Measurements from ENCODE around the gene SDHAF1. TPM values are rescaled to one million over a fixed set of nuclear protein-coding genes. Genes with fewer than 3 reads are reported as not detected.

The SDHAF1 gene
- total and polyA plus RNA-seq, 2 of the 8 experiments (the other 6 are each of a cell fraction or from before 2014, with no cell fraction given): 16.0 to 21.3 TPM

GRCh38 chr19:35966771-35967170, 28.2 kb upstream of the SDHAF1 start:
- Histone ChIP-seq H3K23me2 (ENCODE audit: low read depth, low read length) (no peaks in the 10 kb centered on the region), H3K79me2 (ENCODE audit: control insufficient read depth in 1 of 2, insufficient read depth in 2 of 2, low read length in 2 of 2) (no peaks in the 10 kb centered on the region), H3K9me3 (ENCODE audit: insufficient read depth in 2 of 2, low read depth in 1 of 2, low read length in 1 of 2) (no peaks in the 10 kb centered on the region), H3K27me3 (replicated peaks in 1 of 4; ENCODE audit: control insufficient read depth in 3 of 4, extremely low read depth in 1 of 4, insufficient read depth in 3 of 4, low read length in 3 of 4) (0 out of 7 replicates have a peak, but pooled peaks cover 0 to 5% (median 0%) of the 10 kb centered on the region in 4 experiments), H3K56ac (replicated peaks; ENCODE audit: insufficient read length, low read depth, low read length) (no peak overlapping the region), H3K36me3 (ENCODE audit: control insufficient read depth in 2 of 4, insufficient read depth in 4 of 4, low read length in 3 of 4) (no peaks in the 10 kb centered on the region), H3K4me1 (replicated peaks in 1 of 4; ENCODE audit: control insufficient read depth in 3 of 4, insufficient read depth in 4 of 4, low read length in 3 of 4) (no peaks in the 10 kb centered on the region), H3K79me1 (ENCODE audit: low read depth, low read length) (no peaks in the 10 kb centered on the region), H4K8ac (ENCODE audit: extremely low read depth, insufficient read depth, low read length) (no peak overlapping the region), H3K23ac (ENCODE audit: insufficient read length) (no peak overlapping the region), H4K20me1 (replicated peaks in 1 of 2; ENCODE audit: control insufficient read depth in 1 of 2, insufficient read depth in 2 of 2, low read length in 2 of 2) (peaks cover 0 to 6% of the 10 kb centered on the region in 2 experiments), H2AFZ (ENCODE audit: low read length) (no peak overlapping the region), H3K4me3 (ENCODE audit: extremely low read depth in 1 of 4, insufficient read depth in 2 of 4, low read depth in 3 of 4, low read length in 4 of 4) (no peak overlapping the region), H3K9ac (replicated peaks in 1 of 4; ENCODE audit: extremely low read depth in 1 of 4, low read depth in 3 of 4, low read length in 3 of 4) (no peak overlapping the region), H2BK5ac (ENCODE audit: low read depth, low read length) (no peak overlapping the region), H3K18ac (ENCODE audit: extremely low read depth, low read length) (no peak overlapping the region), H4K5ac (ENCODE audit: insufficient read length, low read depth, low read length) (no peak overlapping the region), H2BK20ac (ENCODE audit: low read length) (no peak overlapping the region), H3K14ac (ENCODE audit: insufficient read length) (no peak overlapping the region), H3K27ac (ENCODE audit: low read depth, low read length) (no peak overlapping the region), H2BK15ac (ENCODE audit: low read length) (no peak overlapping the region), H3K4me2 (ENCODE audit: insufficient read depth in 1 of 2, low read depth in 2 of 2, low read length in 2 of 2) (no peak overlapping the region), H3K4ac (replicated peaks; ENCODE audit: insufficient read length, low read depth, low read length) (no peak overlapping the region), H4K91ac (replicated peaks; ENCODE audit: insufficient read length, low read length) (no peak overlapping the region), H2AK5ac (ENCODE audit: low read depth, low read length) (no peak overlapping the region), H2BK120ac (replicated peaks; ENCODE audit: low read depth, low read length) (no peak overlapping the region), H2BK12ac (ENCODE audit: low read depth, low read length) (no peak overlapping the region)
- DNase-seq (ENCODE audit: low read depth in 1 of 2, low spot score in 2 of 2) (no peak), FAIRE-seq (no peak)
- ChIA-PET POLR2A (ENCODE audit: partially characterized antibody) (no interaction called here), CTCF (ENCODE audit: partially characterized antibody) (interaction anchor here (0.5 to 2.1 kb wide), 6 partner anchors 11 to 38 kb away, joined by 3 to 11 read pairs (median 4); no protein-coding TSS in a partner anchor)
- WGBS, 2 experiments (ENCODE audit: extremely low coverage in 1 of 2, insufficient coverage in 1 of 2, insufficient read length in 1 of 2, insufficient replicate concordance in 2 of 2, low coverage in 1 of 2, low lambda C conversion rate in 2 of 2, missing lambda C conversion rate in 1 of 2): 66% methylated on average over 3 of the region's 3 CpGs; no CpG with 5 or more reads in 1 of the 2 experiments
- TF ChIP-seq USF2 (IDR thresholded peaks at IDR 0.05; ENCODE audit: low read length): no peak
- no peak for TF ChIP-seq RXRA (IDR thresholded peaks at IDR 0.05; ENCODE audit: insufficient read depth, low read depth, low read length)
- no peak for TF ChIP-seq RNF2 (IDR thresholded peaks at IDR 0.05; ENCODE audit: borderline replicate concordance, low read depth, low read length, missing control alignments, poor library complexity, severe bottlenecking)
- no peak for TF ChIP-seq CEBPB (IDR thresholded peaks at IDR 0.05; ENCODE audit: low read depth, low read length)
- TF ChIP-seq, protein P1, sequence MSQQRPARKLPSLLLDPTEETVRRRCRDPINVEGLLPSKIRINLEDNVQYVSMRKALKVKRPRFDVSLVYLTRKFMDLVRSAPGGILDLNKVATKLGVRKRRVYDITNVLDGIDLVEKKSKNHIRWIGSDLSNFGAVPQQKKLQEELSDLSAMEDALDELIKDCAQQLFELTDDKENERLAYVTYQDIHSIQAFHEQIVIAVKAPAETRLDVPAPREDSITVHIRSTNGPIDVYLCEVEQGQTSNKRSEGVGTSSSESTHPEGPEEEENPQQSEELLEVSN (IDR thresholded peaks at IDR 0.05): no peak
- TF ChIP-seq JUN (IDR thresholded peaks at IDR 0.05; ENCODE audit: low read depth, low read length): no peak
- TF ChIP-seq TBP (IDR thresholded peaks at IDR 0.05; ENCODE audit: low read depth, low read length): no peak
- no peak for TF ChIP-seq KDM1A (IDR thresholded peaks at IDR 0.05; ENCODE audit: borderline replicate concordance, low read length)
- no peak for TF ChIP-seq EZH2 (IDR thresholded peaks at IDR 0.05; ENCODE audit: low read depth, low read length, severe bottlenecking)
- no peak for TF ChIP-seq SUZ12 (IDR thresholded peaks at IDR 0.05; ENCODE audit: low read length)
- no peak for TF ChIP-seq SP4 (IDR thresholded peaks at IDR 0.05; ENCODE audit: low read length)
- no peak for TF ChIP-seq SRF (IDR thresholded peaks at IDR 0.05; ENCODE audit: low read depth, low read length)
- no peak for TF ChIP-seq BRCA1 (IDR thresholded peaks at IDR 0.05; ENCODE audit: low read depth, low read length)

Measured in H1 (cell line).